Measurements from ENCODE around the gene MIDN.

The MIDN gene

DNA sequence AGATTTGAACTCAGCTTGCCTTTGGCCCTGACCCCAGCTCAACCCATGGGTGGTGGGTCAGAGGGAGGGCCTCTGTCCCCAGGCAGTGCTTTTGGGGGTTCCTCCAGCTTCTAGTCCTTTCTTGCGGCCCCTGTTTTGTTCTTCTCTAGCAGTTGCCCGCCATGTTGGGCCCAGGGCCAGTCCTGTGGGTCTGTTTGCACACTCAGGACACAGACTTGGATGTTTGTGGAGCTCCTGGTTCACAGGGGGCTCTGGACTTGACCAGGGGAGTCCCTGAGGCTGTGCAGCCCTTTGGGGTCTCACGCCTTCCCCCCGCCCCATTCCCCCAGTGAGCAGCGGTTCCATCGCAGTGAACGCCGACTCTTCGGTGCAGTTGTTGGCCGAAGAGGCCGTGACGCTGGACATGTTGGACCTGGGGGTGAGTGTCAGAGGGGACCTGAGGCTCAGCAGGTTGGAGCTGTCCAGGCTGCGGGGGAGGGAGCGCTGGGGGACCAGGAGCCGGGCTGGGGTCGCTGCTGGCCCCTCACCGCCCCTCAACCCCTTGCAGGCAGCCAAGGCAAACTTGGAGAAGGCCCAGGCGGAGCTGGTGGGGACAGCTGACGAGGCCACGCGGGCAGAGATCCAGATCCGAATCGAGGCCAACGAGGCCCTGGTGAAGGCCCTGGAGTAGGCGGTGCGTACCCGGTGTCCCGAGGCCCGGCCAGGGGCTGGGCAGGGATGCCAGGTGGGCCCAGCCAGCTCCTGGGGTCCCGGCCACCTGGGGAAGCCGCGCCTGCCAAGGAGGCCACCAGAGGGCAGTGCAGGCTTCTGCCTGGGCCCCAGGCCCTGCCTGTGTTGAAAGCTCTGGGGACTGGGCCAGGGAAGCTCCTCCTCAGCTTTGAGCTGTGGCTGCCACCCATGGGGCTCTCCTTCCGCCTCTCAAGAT lies 4.4 kb upstream of the MIDN start (continued):
- TF ChIP-seq, protein P1, sequence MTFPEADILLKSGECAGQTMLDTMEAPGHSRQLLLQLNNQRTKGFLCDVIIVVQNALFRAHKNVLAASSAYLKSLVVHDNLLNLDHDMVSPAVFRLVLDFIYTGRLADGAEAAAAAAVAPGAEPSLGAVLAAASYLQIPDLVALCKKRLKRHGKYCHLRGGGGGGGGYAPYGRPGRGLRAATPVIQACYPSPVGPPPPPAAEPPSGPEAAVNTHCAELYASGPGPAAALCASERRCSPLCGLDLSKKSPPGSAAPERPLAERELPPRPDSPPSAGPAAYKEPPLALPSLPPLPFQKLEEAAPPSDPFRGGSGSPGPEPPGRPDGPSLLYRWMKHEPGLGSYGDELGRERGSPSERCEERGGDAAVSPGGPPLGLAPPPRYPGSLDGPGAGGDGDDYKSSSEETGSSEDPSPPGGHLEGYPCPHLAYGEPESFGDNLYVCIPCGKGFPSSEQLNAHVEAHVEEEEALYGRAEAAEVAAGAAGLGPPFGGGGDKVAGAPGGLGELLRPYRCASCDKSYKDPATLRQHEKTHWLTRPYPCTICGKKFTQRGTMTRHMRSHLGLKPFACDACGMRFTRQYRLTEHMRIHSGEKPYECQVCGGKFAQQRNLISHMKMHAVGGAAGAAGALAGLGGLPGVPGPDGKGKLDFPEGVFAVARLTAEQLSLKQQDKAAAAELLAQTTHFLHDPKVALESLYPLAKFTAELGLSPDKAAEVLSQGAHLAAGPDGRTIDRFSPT (tag by site-specific recombination; IDR thresholded peaks at IDR 0.05) = peak; percentile 76
- TF ChIP-seq ZNF529 (tag by site-specific recombination; IDR thresholded peaks at IDR 0.05; ENCODE audit: insufficient replicate concordance) (no peak), ZNF843 (tag by site-specific recombination; IDR thresholded peaks at IDR 0.05) (no peak), ZBTB8A (tag by site-specific recombination; IDR thresholded peaks at IDR 0.05) (peak; percentile 56), OVOL3 (tag by site-specific recombination; IDR thresholded peaks at IDR 0.05) (no peak), ZNF701 (tag by site-specific recombination; IDR thresholded peaks at IDR 0.05) (no peak), ZNF324 (tag by site-specific recombination; IDR thresholded peaks at IDR 0.05) (no peak), RBAK (tag by site-specific recombination; IDR thresholded peaks at IDR 0.05) (no peak), ZNF311 (tag by site-specific recombination; IDR thresholded peaks at IDR 0.05; ENCODE audit: borderline replicate concordance) (no peak), ZNF785 (tag by site-specific recombination; IDR thresholded peaks at IDR 0.05) (no peak), ZNF404 (tag by site-specific recombination; IDR thresholded peaks at IDR 0.05) (no peak), KLF16 (tag by site-specific recombination; IDR thresholded peaks at IDR 0.05) (0 out of 2 replicates have a peak, but pooled peaks have one; percentile 41), ZNF501 (tag by site-specific recombination; IDR thresholded peaks at IDR 0.05) (no peak), ZNF37A (tag by site-specific recombination; IDR thresholded peaks at IDR 0.05) (no peak), SCRT1 (tag by site-specific recombination; IDR thresholded peaks at IDR 0.05; ENCODE audit: borderline replicate concordance) (no peak), TCF7L2 (IDR thresholded peaks at IDR 0.05; ENCODE audit: borderline replicate concordance, low read depth, low read length) (no peak), MZF1 (tag by site-specific recombination; IDR thresholded peaks at IDR 0.05; ENCODE audit: borderline replicate concordance) (no peak), ZNF426 (tag by site-specific recombination; IDR thresholded peaks at IDR 0.05) (no peak), ZNF248 (tag by site-specific recombination; IDR thresholded peaks at IDR 0.05) (no peak), ZNF350 (tag by site-specific recombination; IDR thresholded peaks at IDR 0.05) (no peak)
- TF ChIP-seq, protein P2, sequence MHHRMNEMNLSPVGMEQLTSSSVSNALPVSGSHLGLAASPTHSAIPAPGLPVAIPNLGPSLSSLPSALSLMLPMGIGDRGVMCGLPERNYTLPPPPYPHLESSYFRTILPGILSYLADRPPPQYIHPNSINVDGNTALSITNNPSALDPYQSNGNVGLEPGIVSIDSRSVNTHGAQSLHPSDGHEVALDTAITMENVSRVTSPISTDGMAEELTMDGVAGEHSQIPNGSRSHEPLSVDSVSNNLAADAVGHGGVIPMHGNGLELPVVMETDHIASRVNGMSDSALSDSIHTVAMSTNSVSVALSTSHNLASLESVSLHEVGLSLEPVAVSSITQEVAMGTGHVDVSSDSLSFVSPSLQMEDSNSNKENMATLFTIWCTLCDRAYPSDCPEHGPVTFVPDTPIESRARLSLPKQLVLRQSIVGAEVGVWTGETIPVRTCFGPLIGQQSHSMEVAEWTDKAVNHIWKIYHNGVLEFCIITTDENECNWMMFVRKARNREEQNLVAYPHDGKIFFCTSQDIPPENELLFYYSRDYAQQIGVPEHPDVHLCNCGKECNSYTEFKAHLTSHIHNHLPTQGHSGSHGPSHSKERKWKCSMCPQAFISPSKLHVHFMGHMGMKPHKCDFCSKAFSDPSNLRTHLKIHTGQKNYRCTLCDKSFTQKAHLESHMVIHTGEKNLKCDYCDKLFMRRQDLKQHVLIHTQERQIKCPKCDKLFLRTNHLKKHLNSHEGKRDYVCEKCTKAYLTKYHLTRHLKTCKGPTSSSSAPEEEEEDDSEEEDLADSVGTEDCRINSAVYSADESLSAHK (tag by site-specific recombination; IDR thresholded peaks at IDR 0.05) = 0 out of 2 replicates have a peak, but pooled peaks have one; percentile 17
- TF ChIP-seq, protein P3, sequence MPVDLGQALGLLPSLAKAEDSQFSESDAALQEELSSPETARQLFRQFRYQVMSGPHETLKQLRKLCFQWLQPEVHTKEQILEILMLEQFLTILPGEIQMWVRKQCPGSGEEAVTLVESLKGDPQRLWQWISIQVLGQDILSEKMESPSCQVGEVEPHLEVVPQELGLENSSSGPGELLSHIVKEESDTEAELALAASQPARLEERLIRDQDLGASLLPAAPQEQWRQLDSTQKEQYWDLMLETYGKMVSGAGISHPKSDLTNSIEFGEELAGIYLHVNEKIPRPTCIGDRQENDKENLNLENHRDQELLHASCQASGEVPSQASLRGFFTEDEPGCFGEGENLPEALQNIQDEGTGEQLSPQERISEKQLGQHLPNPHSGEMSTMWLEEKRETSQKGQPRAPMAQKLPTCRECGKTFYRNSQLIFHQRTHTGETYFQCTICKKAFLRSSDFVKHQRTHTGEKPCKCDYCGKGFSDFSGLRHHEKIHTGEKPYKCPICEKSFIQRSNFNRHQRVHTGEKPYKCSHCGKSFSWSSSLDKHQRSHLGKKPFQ (tag by site-specific recombination; IDR thresholded peaks at IDR 0.05) = no peak
- TF ChIP-seq, protein P4, sequence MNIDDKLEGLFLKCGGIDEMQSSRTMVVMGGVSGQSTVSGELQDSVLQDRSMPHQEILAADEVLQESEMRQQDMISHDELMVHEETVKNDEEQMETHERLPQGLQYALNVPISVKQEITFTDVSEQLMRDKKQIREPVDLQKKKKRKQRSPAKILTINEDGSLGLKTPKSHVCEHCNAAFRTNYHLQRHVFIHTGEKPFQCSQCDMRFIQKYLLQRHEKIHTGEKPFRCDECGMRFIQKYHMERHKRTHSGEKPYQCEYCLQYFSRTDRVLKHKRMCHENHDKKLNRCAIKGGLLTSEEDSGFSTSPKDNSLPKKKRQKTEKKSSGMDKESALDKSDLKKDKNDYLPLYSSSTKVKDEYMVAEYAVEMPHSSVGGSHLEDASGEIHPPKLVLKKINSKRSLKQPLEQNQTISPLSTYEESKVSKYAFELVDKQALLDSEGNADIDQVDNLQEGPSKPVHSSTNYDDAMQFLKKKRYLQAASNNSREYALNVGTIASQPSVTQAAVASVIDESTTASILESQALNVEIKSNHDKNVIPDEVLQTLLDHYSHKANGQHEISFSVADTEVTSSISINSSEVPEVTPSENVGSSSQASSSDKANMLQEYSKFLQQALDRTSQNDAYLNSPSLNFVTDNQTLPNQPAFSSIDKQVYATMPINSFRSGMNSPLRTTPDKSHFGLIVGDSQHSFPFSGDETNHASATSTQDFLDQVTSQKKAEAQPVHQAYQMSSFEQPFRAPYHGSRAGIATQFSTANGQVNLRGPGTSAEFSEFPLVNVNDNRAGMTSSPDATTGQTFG (tag by site-specific recombination; IDR thresholded peaks at IDR 0.05; ENCODE audit: borderline replicate concordance) = no peak
- TF ChIP-seq, protein P5, sequence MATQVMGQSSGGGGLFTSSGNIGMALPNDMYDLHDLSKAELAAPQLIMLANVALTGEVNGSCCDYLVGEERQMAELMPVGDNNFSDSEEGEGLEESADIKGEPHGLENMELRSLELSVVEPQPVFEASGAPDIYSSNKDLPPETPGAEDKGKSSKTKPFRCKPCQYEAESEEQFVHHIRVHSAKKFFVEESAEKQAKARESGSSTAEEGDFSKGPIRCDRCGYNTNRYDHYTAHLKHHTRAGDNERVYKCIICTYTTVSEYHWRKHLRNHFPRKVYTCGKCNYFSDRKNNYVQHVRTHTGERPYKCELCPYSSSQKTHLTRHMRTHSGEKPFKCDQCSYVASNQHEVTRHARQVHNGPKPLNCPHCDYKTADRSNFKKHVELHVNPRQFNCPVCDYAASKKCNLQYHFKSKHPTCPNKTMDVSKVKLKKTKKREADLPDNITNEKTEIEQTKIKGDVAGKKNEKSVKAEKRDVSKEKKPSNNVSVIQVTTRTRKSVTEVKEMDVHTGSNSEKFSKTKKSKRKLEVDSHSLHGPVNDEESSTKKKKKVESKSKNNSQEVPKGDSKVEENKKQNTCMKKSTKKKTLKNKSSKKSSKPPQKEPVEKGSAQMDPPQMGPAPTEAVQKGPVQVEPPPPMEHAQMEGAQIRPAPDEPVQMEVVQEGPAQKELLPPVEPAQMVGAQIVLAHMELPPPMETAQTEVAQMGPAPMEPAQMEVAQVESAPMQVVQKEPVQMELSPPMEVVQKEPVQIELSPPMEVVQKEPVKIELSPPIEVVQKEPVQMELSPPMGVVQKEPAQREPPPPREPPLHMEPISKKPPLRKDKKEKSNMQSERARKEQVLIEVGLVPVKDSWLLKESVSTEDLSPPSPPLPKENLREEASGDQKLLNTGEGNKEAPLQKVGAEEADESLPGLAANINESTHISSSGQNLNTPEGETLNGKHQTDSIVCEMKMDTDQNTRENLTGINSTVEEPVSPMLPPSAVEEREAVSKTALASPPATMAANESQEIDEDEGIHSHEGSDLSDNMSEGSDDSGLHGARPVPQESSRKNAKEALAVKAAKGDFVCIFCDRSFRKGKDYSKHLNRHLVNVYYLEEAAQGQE (tag by site-specific recombination; IDR thresholded peaks at IDR 0.05) = 0 out of 2 replicates have a peak, but pooled peaks have one; percentile 7
- TF ChIP-seq, protein P6, sequence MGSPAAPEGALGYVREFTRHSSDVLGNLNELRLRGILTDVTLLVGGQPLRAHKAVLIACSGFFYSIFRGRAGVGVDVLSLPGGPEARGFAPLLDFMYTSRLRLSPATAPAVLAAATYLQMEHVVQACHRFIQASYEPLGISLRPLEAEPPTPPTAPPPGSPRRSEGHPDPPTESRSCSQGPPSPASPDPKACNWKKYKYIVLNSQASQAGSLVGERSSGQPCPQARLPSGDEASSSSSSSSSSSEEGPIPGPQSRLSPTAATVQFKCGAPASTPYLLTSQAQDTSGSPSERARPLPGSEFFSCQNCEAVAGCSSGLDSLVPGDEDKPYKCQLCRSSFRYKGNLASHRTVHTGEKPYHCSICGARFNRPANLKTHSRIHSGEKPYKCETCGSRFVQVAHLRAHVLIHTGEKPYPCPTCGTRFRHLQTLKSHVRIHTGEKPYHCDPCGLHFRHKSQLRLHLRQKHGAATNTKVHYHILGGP (tag by site-specific recombination; IDR thresholded peaks at IDR 0.05) = no peak
